ENCODE measurements around the gene ATXN7L1.

GRCh38 chr7:105909742-105910141 lies 33.3 kb upstream of the ATXN7L1 start:
- no peak for TF ChIP-seq TEAD4 (CRISPR knock-in tag; IDR thresholded peaks at IDR 0.05)
- TF ChIP-seq E2F1 (CRISPR knock-in tag; IDR thresholded peaks at IDR 0.05), result no peak
